Right lobe of liver (tissue), 4 donors: Measurements from ENCODE around the gene TNFSF15.

Source experiments
- POLR2A ChIP-seq: fragments of 450-650 bp; IDR thresholded peaks from one replicate; pipeline ENCODE4 v1.6.1; 2017; ENCODE audit warnings: antibody characterized with exemption, mild to moderate bottlenecking
- TF ChIP-seq, protein P1 (sequence below), 4 donors: fragments of 200-600 bp in 3 of 4; fragments of 450-650 bp in 1 of 4; IDR thresholded peaks; one replicate each; pipeline versions ENCODE4 v1.5.1 to v1.8.0; 2016 to 2022; ENCODE audit warnings: antibody characterized with exemption in 4 of 4, mild to moderate bottlenecking in 2 of 4
- donor health status: DM: no; HTN: no; CAD: no.
- donor health status: DM: no; HTN: no; CAD: no.
- donor health status: DM: no; HTN: yes; CAD: no.

GRCh38 chr9:114813717-114814418 is 8.0 kb upstream of the TNFSF15 start:
- TF ChIP-seq, protein P1, sequence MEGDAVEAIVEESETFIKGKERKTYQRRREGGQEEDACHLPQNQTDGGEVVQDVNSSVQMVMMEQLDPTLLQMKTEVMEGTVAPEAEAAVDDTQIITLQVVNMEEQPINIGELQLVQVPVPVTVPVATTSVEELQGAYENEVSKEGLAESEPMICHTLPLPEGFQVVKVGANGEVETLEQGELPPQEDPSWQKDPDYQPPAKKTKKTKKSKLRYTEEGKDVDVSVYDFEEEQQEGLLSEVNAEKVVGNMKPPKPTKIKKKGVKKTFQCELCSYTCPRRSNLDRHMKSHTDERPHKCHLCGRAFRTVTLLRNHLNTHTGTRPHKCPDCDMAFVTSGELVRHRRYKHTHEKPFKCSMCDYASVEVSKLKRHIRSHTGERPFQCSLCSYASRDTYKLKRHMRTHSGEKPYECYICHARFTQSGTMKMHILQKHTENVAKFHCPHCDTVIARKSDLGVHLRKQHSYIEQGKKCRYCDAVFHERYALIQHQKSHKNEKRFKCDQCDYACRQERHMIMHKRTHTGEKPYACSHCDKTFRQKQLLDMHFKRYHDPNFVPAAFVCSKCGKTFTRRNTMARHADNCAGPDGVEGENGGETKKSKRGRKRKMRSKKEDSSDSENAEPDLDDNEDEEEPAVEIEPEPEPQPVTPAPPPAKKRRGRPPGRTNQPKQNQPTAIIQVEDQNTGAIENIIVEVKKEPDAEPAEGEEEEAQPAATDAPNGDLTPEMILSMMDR (IDR thresholded peaks at IDR 0.05) = no peak
- no peak for TF ChIP-seq POLR2A
